ENCODE data around the gene SUCLG2. TPM values are rescaled to one million over a fixed set of nuclear protein-coding genes. Genes with fewer than 3 reads are reported as not detected.

The SUCLG2 gene, protein sequence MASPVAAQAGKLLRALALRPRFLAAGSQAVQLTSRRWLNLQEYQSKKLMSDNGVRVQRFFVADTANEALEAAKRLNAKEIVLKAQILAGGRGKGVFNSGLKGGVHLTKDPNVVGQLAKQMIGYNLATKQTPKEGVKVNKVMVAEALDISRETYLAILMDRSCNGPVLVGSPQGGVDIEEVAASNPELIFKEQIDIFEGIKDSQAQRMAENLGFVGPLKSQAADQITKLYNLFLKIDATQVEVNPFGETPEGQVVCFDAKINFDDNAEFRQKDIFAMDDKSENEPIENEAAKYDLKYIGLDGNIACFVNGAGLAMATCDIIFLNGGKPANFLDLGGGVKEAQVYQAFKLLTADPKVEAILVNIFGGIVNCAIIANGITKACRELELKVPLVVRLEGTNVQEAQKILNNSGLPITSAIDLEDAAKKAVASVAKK
- 46.2 TPM for polyA plus RNA-seq (2013, experiment 1 of 2)
- 47.3 TPM for polyA plus RNA-seq (2013, experiment 2 of 2)

GRCh38 chr3:67654099-67654843, at the start of gene SUCLG2:
SUCLG2 (minus strand) TSS chr3:67654612; CDS start chr3:67654586, 26 bp downstream.
- peak within 1 kb of the TSS; percentile 96 for H4K91ac ChIP-seq (ENCODE audit: low read length)

DNA sequence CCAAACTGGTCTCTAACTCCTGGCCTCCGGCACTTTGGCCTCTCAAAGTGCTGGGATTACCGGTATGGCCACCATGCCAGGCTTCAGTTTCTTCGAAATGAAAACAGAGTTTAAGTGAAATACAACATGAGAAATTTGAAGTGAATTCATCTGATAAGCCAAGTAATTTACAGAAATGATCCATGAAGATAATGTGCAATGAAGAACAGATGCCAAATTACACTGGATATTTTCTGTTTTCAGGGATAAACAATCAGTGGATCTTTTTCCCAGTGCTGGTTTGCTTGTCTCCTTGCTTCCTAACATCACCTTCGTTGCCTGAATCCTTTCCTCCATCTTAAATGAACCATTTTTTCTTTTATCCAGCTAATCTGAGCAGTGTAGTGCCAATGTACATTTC, 46.2 kb upstream of the SUCLG2 start:
- Histone ChIP-seq H4K91ac (ENCODE audit: low read length) (no peak overlapping the region), H3K4ac (ENCODE audit: low read depth in 1 of 2, low read length in 2 of 2) (no peak overlapping the region), H3K23ac (ENCODE audit: low read length in 2 of 2) (no peak overlapping the region), H3K14ac (ENCODE audit: low read length in 2 of 2) (no peak overlapping the region), H3K4me2 (ENCODE audit: low read length, poor library complexity, severe bottlenecking) (no peak overlapping the region), H2BK5ac (ENCODE audit: low read depth, low read length, poor library complexity, severe bottlenecking) (no peak overlapping the region), H3K27me3 (ENCODE audit: control insufficient read depth in 1 of 2, insufficient read depth in 1 of 2, low read length in 2 of 2) (no peaks in the 10 kb centered on the region), H3K9me3 (ENCODE audit: control insufficient read depth, low read length) (no peaks in the 10 kb centered on the region), H4K8ac (ENCODE audit: low read length) (no peak overlapping the region), H2AFZ (ENCODE audit: low read depth, low read length) (no peak overlapping the region), H2BK15ac (ENCODE audit: low read depth, poor library complexity, severe bottlenecking) (no peak overlapping the region), H3K18ac (ENCODE audit: low read depth in 1 of 2, low read length in 2 of 2) (no peak overlapping the region), H3K79me1 (replicated peaks; ENCODE audit: low read length, poor library complexity, severe bottlenecking) (no peaks in the 10 kb centered on the region), H2BK12ac (ENCODE audit: low read length in 2 of 2) (no peak overlapping the region), H3K4me3 (ENCODE audit: insufficient read depth in 1 of 2, low read depth in 1 of 2, low read length in 2 of 2) (no peak overlapping the region), H2BK120ac (ENCODE audit: low read depth, low read length) (no peak overlapping the region), H3K36me3 (ENCODE audit: control insufficient read depth in 1 of 2, insufficient read depth in 2 of 2, low read depth in 1 of 2, low read length in 2 of 2) (no peaks in the 10 kb centered on the region), H2AK5ac (ENCODE audit: low read length, severe bottlenecking) (no peak overlapping the region), H3K9ac (ENCODE audit: low read length) (no peak overlapping the region), H3K27ac (ENCODE audit: low read length, poor library complexity, severe bottlenecking) (no peak overlapping the region), H3K4me1 (ENCODE audit: control insufficient read depth, insufficient read depth, low read depth, low read length) (no peaks in the 10 kb centered on the region)
- DNase-seq, result no peak
- 90% methylated on average over 3 of the region's 4 CpGs for WGBS

More at GRCh38 chr3:67654099-67654843, at the start of gene SUCLG2:
- Histone ChIP-seq H4K8ac (ENCODE audit: low read length) (peak within 1 kb of the TSS; percentile 99), H2AK5ac (ENCODE audit: low read length, severe bottlenecking) (peak within 1 kb of the TSS; percentile 18), H2BK120ac (ENCODE audit: low read depth, low read length) (peak within 1 kb of the TSS; percentile 98), H3K36me3 (ENCODE audit: control insufficient read depth in 1 of 2, insufficient read depth in 2 of 2, low read depth in 1 of 2, low read length in 2 of 2) (peaks cover 0 to 5% of the 10 kb centered on the region in 2 experiments), H3K27me3 (ENCODE audit: control insufficient read depth in 1 of 2, insufficient read depth in 1 of 2, low read length in 2 of 2) (no peaks in the 10 kb centered on the region), H3K4me1 (ENCODE audit: control insufficient read depth, insufficient read depth, low read depth, low read length) (peaks cover 5% of the 10 kb centered on the region), H3K9ac (ENCODE audit: low read length) (peak within 1 kb of the TSS; percentile 92), H2BK5ac (ENCODE audit: low read depth, low read length, poor library complexity, severe bottlenecking) (peak within 1 kb of the TSS; percentile 95), H2AFZ (ENCODE audit: low read depth, low read length) (peak within 1 kb of the TSS; percentile 98), H3K79me1 (replicated peaks; ENCODE audit: low read length, poor library complexity, severe bottlenecking) (peaks cover 11% of the 10 kb centered on the region), H3K4me3 (ENCODE audit: insufficient read depth in 1 of 2, low read depth in 1 of 2, low read length in 2 of 2) (peak within 1 kb of the TSS; percentile 84 to 90), H2BK15ac (ENCODE audit: low read depth, poor library complexity, severe bottlenecking) (peak within 1 kb of the TSS; percentile 85), H3K14ac (ENCODE audit: low read length in 2 of 2) (peak within 1 kb of the TSS; percentile 94 to 98), H3K23ac (ENCODE audit: low read length in 2 of 2) (peak within 1 kb of the TSS; percentile 79 to 92), H3K4ac (ENCODE audit: low read depth in 1 of 2, low read length in 2 of 2) (peak within 1 kb of the TSS; percentile 94 to 98), H3K9me3 (ENCODE audit: control insufficient read depth, low read length) (no peaks in the 10 kb centered on the region), H3K27ac (ENCODE audit: low read length, poor library complexity, severe bottlenecking) (peak within 1 kb of the TSS; percentile 87), H3K18ac (ENCODE audit: low read depth in 1 of 2, low read length in 2 of 2) (peak within 1 kb of the TSS; percentile 98 to 99), H2BK12ac (ENCODE audit: low read length in 2 of 2) (peak within 1 kb of the TSS in 1 of 2 experiments; percentile 91), H3K4me2 (ENCODE audit: low read length, poor library complexity, severe bottlenecking) (peak within 1 kb of the TSS; percentile 88)
- WGBS, result under 1% methylated on average over 55 of the region's 66 CpGs
- DNase-seq, result peak; percentile 89

- H3K14ac ChIP-seq (ENCODE audit: low read length in 2 of 2), result no peak overlapping the region
- no peak overlapping the region for H3K4me3 ChIP-seq (ENCODE audit: insufficient read depth in 1 of 2, low read depth in 1 of 2, low read length in 2 of 2)
- H4K8ac ChIP-seq (ENCODE audit: low read length), result no peak overlapping the region
- no peak overlapping the region for H2BK15ac ChIP-seq (ENCODE audit: low read depth, poor library complexity, severe bottlenecking)
- H3K79me1 ChIP-seq (replicated peaks; ENCODE audit: low read length, poor library complexity, severe bottlenecking), result no peaks in the 10 kb centered on the region
- H3K9ac ChIP-seq (ENCODE audit: low read length), result no peak overlapping the region
- 96% methylated on average over 4 of the region's 5 CpGs for WGBS
- no peak overlapping the region for H2BK5ac ChIP-seq (ENCODE audit: low read depth, low read length, poor library complexity, severe bottlenecking)
- no peak overlapping the region for H2AK5ac ChIP-seq (ENCODE audit: low read length, severe bottlenecking)
- H3K4me2 ChIP-seq (ENCODE audit: low read length, poor library complexity, severe bottlenecking), result no peak overlapping the region
- no peak overlapping the region for H3K4ac ChIP-seq (ENCODE audit: low read depth in 1 of 2, low read length in 2 of 2)
- no peak for DNase-seq
- no peak overlapping the region for H4K91ac ChIP-seq (ENCODE audit: low read length)
- H3K23ac ChIP-seq (ENCODE audit: low read length in 2 of 2), result no peak overlapping the region
- H2BK120ac ChIP-seq (ENCODE audit: low read depth, low read length), result no peak overlapping the region
- H3K27me3 ChIP-seq (ENCODE audit: control insufficient read depth in 1 of 2, insufficient read depth in 1 of 2, low read length in 2 of 2), result no peaks in the 10 kb centered on the region
- H3K27ac ChIP-seq (ENCODE audit: low read length, poor library complexity, severe bottlenecking), result no peak overlapping the region
- no peaks in the 10 kb centered on the region for H3K36me3 ChIP-seq (ENCODE audit: control insufficient read depth in 1 of 2, insufficient read depth in 2 of 2, low read depth in 1 of 2, low read length in 2 of 2)
- peaks cover under 1% of the 10 kb centered on the region for H3K9me3 ChIP-seq (ENCODE audit: control insufficient read depth, low read length)
- H3K18ac ChIP-seq (ENCODE audit: low read depth in 1 of 2, low read length in 2 of 2), result no peak overlapping the region
- H2AFZ ChIP-seq (ENCODE audit: low read depth, low read length), result no peak overlapping the region
- no peaks in the 10 kb centered on the region for H3K4me1 ChIP-seq (ENCODE audit: control insufficient read depth, insufficient read depth, low read depth, low read length)
- no peak overlapping the region for H2BK12ac ChIP-seq (ENCODE audit: low read length in 2 of 2)
These were observed 45.5 kb upstream of the SUCLG2 start for GRCh38 chr3:67699882-67700281.

GRCh38 chr3:67692621-67693020, 38.2 kb upstream of the SUCLG2 start:
- Histone ChIP-seq H3K4me2 (ENCODE audit: low read length, poor library complexity, severe bottlenecking) (no peak overlapping the region), H3K27me3 (ENCODE audit: control insufficient read depth in 1 of 2, insufficient read depth in 1 of 2, low read length in 2 of 2) (no peaks in the 10 kb centered on the region), H3K4me3 (ENCODE audit: insufficient read depth in 1 of 2, low read depth in 1 of 2, low read length in 2 of 2) (no peak overlapping the region), H3K4me1 (ENCODE audit: control insufficient read depth, insufficient read depth, low read depth, low read length) (no peaks in the 10 kb centered on the region), H3K14ac (ENCODE audit: low read length in 2 of 2) (no peak overlapping the region), H3K18ac (ENCODE audit: low read depth in 1 of 2, low read length in 2 of 2) (no peak overlapping the region), H3K9me3 (ENCODE audit: control insufficient read depth, low read length) (peaks cover 12% of the 10 kb centered on the region), H3K36me3 (ENCODE audit: control insufficient read depth in 1 of 2, insufficient read depth in 2 of 2, low read depth in 1 of 2, low read length in 2 of 2) (no peaks in the 10 kb centered on the region), H2AFZ (ENCODE audit: low read depth, low read length) (no peak overlapping the region), H4K91ac (ENCODE audit: low read length) (no peak overlapping the region), H3K9ac (ENCODE audit: low read length) (no peak overlapping the region), H4K8ac (ENCODE audit: low read length) (no peak overlapping the region), H2AK5ac (ENCODE audit: low read length, severe bottlenecking) (no peak overlapping the region), H3K23ac (ENCODE audit: low read length in 2 of 2) (no peak overlapping the region), H2BK120ac (ENCODE audit: low read depth, low read length) (no peak overlapping the region), H3K4ac (ENCODE audit: low read depth in 1 of 2, low read length in 2 of 2) (peak overlapping the region in 1 of 2 experiments; percentile 37), H3K27ac (ENCODE audit: low read length, poor library complexity, severe bottlenecking) (no peak overlapping the region), H2BK12ac (ENCODE audit: low read length in 2 of 2) (no peak overlapping the region), H2BK5ac (ENCODE audit: low read depth, low read length, poor library complexity, severe bottlenecking) (no peak overlapping the region), H2BK15ac (ENCODE audit: low read depth, poor library complexity, severe bottlenecking) (no peak overlapping the region), H3K79me1 (replicated peaks; ENCODE audit: low read length, poor library complexity, severe bottlenecking) (no peaks in the 10 kb centered on the region)
- 33% methylated on average over 3 of the region's 4 CpGs for WGBS
- peak; percentile 56 for DNase-seq
